ENCODE measurements around the gene CRTAC1. TPM values are rescaled to one million over a fixed set of nuclear protein-coding genes. Genes with fewer than 3 reads are reported as not detected.

The CRTAC1 gene
- total and polyA plus RNA-seq, 10 of the 15 experiments (the other 5 are each of a cell fraction or from before 2014, with no cell fraction given) = 0.10 TPM; not detected in 9

DNA sequence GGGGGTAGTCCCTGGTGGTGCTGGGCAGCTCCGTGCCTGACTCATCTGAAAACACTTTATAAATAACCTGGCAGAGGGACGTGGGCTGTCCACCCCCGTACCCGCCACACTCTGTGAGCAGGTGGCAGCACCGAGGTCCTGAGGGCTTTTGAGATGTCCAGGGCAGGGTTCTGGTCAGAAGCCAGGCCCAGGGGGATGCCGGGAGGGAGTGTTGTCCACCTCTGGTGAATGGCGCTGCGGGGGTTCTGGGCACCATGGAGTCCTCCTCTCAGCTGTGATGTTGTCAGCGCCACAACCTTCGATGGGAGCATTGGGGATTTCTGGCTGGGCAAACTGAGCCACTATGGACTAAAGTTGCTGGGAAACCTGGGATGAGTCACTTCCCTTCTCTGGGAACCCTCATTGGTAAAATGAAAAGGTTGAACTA, 208.1 kb downstream of the CRTAC1 start:
- RAD21 ChIA-PET (ENCODE audit: unreplicated experiment) = no interaction called here
- POLR2A ChIA-PET = no interaction called here

More for the DNA sequence above, 208.1 kb downstream of the CRTAC1 start:
- Histone ChIP-seq H3K27ac (ENCODE audit: control insufficient read depth, insufficient read depth) (no peak overlapping the region), H3K79me2 (ENCODE audit: control insufficient read depth, insufficient read depth, low read length) (no peaks in the 10 kb centered on the region), H3K4me3 (no peak overlapping the region), H3K27me3 (replicated peaks in 1 of 2; ENCODE audit: control insufficient read depth in 2 of 2, insufficient read depth in 2 of 2, low read length in 1 of 2) (peaks cover 2% of the 10 kb centered on the region in 2 experiments; a peak in 2 of 4 replicates), H3K36me3 (ENCODE audit: control insufficient read depth in 2 of 2, insufficient read depth in 2 of 2, low read length in 1 of 2) (no peaks in the 10 kb centered on the region), H4K20me1 (ENCODE audit: control insufficient read depth, insufficient read depth) (no peaks in the 10 kb centered on the region), H3K9ac (ENCODE audit: control insufficient read depth, insufficient read depth, low read length) (no peak overlapping the region), H3K4me1 (ENCODE audit: control insufficient read depth, insufficient read depth, low read length) (no peaks in the 10 kb centered on the region), H2AFZ (ENCODE audit: control insufficient read depth, low read depth, low read length) (no peak overlapping the region), H3K9me3 (replicated peaks; ENCODE audit: control insufficient read depth, insufficient read depth, low read length) (no peaks in the 10 kb centered on the region), H3K4me2 (ENCODE audit: control insufficient read depth, insufficient read depth) (no peak overlapping the region)
- 20% methylated on average over 10 of the region's 10 CpGs for WGBS (ENCODE audit: insufficient coverage, insufficient replicate concordance, low lambda C conversion rate, missing lambda C conversion rate)
- intact Hi-C loops (cut with micrococcal nuclease; ENCODE audit: unreplicated experiment) = no loop called here
- in situ Hi-C loops (cut with MboI) = no loop called here
- no peak for FAIRE-seq
- BruUV-seq (replicated peaks) = no TSS peak
- ChIA-PET SMC1A (ENCODE audit: uncharacterized antibody, unreplicated experiment) (no interaction called here), CTCF (no interaction called here)
- TF ChIP-seq MYC (IDR thresholded peaks at IDR 0.05; ENCODE audit: insufficient read depth, insufficient read length, insufficient replicate concordance, low read length, severe bottlenecking) (no peak), NFXL1 (IDR thresholded peaks at IDR 0.05; ENCODE audit: borderline replicate concordance) (no peak), MXI1 (IDR thresholded peaks at IDR 0.05; ENCODE audit: low read depth, low read length) (no peak), PML (IDR thresholded peaks at IDR 0.05; ENCODE audit: low read length) (no peak), FOXM1 (IDR thresholded peaks at IDR 0.05; ENCODE audit: low read depth, low read length) (no peak), NR2C2 (IDR thresholded peaks at IDR 0.05; ENCODE audit: borderline replicate concordance, control insufficient read depth, insufficient read length, low read depth) (no peak), ZNF207 (IDR thresholded peaks at IDR 0.05; ENCODE audit: borderline replicate concordance) (no peak), RUNX3 (IDR thresholded peaks at IDR 0.05; ENCODE audit: low read length) (no peak), ESRRA (IDR thresholded peaks at IDR 0.05; ENCODE audit: low read length) (no peak), TCF7 (IDR thresholded peaks at IDR 0.05; ENCODE audit: borderline replicate concordance) (no peak), POLR2AphosphoS2 (IDR thresholded peaks at IDR 0.05; ENCODE audit: low read depth, low read length) (no peak), NFIC (IDR thresholded peaks at IDR 0.05; ENCODE audit: low read depth, low read length) (no peak), ZZZ3 (IDR thresholded peaks at IDR 0.05; ENCODE audit: control insufficient read depth, insufficient read length, low read depth) (no peak), ZNF274 (IDR thresholded peaks at IDR 0.05; ENCODE audit: insufficient read depth, insufficient read length) (no peak), FOXK2 (IDR thresholded peaks at IDR 0.05) (no peak), HDAC2 (IDR thresholded peaks at IDR 0.05) (no peak), SREBF1 (IDR thresholded peaks at IDR 0.05; ENCODE audit: low read length) (no peak)
- TF ChIP-seq, protein P1, sequence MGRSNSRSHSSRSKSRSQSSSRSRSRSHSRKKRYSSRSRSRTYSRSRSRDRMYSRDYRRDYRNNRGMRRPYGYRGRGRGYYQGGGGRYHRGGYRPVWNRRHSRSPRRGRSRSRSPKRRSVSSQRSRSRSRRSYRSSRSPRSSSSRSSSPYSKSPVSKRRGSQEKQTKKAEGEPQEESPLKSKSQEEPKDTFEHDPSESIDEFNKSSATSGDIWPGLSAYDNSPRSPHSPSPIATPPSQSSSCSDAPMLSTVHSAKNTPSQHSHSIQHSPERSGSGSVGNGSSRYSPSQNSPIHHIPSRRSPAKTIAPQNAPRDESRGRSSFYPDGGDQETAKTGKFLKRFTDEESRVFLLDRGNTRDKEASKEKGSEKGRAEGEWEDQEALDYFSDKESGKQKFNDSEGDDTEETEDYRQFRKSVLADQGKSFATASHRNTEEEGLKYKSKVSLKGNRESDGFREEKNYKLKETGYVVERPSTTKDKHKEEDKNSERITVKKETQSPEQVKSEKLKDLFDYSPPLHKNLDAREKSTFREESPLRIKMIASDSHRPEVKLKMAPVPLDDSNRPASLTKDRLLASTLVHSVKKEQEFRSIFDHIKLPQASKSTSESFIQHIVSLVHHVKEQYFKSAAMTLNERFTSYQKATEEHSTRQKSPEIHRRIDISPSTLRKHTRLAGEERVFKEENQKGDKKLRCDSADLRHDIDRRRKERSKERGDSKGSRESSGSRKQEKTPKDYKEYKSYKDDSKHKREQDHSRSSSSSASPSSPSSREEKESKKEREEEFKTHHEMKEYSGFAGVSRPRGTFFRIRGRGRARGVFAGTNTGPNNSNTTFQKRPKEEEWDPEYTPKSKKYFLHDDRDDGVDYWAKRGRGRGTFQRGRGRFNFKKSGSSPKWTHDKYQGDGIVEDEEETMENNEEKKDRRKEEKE (IDR thresholded peaks at IDR 0.05) = no peak
- TF ChIP-seq, protein P2, sequence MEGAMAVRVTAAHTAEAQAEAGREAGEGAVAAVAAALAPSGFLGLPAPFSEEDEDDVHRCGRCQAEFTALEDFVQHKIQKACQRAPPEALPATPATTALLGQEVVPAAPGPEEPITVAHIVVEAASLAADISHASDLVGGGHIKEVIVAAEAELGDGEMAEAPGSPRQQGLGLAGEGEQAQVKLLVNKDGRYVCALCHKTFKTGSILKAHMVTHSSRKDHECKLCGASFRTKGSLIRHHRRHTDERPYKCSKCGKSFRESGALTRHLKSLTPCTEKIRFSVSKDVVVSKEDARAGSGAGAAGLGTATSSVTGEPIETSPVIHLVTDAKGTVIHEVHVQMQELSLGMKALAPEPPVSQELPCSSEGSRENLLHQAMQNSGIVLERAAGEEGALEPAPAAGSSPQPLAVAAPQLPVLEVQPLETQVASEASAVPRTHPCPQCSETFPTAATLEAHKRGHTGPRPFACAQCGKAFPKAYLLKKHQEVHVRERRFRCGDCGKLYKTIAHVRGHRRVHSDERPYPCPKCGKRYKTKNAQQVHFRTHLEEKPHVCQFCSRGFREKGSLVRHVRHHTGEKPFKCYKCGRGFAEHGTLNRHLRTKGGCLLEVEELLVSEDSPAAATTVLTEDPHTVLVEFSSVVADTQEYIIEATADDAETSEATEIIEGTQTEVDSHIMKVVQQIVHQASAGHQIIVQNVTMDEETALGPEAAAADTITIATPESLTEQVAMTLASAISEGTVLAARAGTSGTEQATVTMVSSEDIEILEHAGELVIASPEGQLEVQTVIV (IDR thresholded peaks at IDR 0.05; ENCODE audit: borderline replicate concordance, partially characterized antibody) = no peak
- TF ChIP-seq, protein P3, sequence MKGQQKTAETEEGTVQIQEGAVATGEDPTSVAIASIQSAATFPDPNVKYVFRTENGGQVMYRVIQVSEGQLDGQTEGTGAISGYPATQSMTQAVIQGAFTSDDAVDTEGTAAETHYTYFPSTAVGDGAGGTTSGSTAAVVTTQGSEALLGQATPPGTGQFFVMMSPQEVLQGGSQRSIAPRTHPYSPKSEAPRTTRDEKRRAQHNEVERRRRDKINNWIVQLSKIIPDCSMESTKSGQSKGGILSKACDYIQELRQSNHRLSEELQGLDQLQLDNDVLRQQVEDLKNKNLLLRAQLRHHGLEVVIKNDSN (IDR thresholded peaks at IDR 0.05; ENCODE audit: borderline replicate concordance, extremely low read length, insufficient read depth, low read depth, low read length) = no peak
- no peak for DNase-seq (ENCODE audit: low read depth, low spot score)
- no peak for ATAC-seq

All from GM12878 (cell line).